ENCODE results near the gene TMED1.

TMED1 gene

GRCh38 chr19:10826231-10826630, 9.8 kb downstream of the TMED1 start:
- Histone ChIP-seq H4K20me1 (ENCODE audit: control insufficient read depth, insufficient read depth, low read depth, low read length) (no peaks in the 10 kb centered on the region), H3K27me3 (ENCODE audit: control insufficient read depth, low read length) (no peaks in the 10 kb centered on the region), H3K79me2 (ENCODE audit: control insufficient read depth, low read length) (no peaks in the 10 kb centered on the region), H3K36me3 (ENCODE audit: control insufficient read depth, low read length) (peaks cover 40% of the 10 kb centered on the region), H3K4me3 (ENCODE audit: low read length) (no peak overlapping the region), H3K4me1 (ENCODE audit: control insufficient read depth, low read length) (no peaks in the 10 kb centered on the region), H3K9me3 (ENCODE audit: control insufficient read depth, insufficient read depth, low read length) (no peaks in the 10 kb centered on the region), H3K9me2 (replicated peaks; ENCODE audit: control insufficient read depth, low read length) (no peaks in the 10 kb centered on the region), H3F3A (ENCODE audit: control insufficient read depth, insufficient read depth) (no peaks in the 10 kb centered on the region), H3K27ac (ENCODE audit: low read depth, low read length) (no peak overlapping the region), H3K4me2 (ENCODE audit: low read length) (no peak overlapping the region)
- TF ChIP-seq EZH2phosphoT487 (IDR thresholded peaks at IDR 0.05; ENCODE audit: borderline replicate concordance, low read length) (no peak), CTCF (IDR thresholded peaks at IDR 0.05; ENCODE audit: low read depth, low read length, poor library complexity, severe bottlenecking) (no peak)

- no peaks in the 10 kb centered on the region for H3K4me1 ChIP-seq (ENCODE audit: control insufficient read depth, low read length)
- no peak overlapping the region for H3K4me3 ChIP-seq (ENCODE audit: low read length)
- no peaks in the 10 kb centered on the region for H3K9me2 ChIP-seq (replicated peaks; ENCODE audit: control insufficient read depth, low read length)
- H3K9me3 ChIP-seq (ENCODE audit: control insufficient read depth, insufficient read depth, low read length): no peaks in the 10 kb centered on the region
- H3K27me3 ChIP-seq (ENCODE audit: control insufficient read depth, low read length): no peaks in the 10 kb centered on the region
- H4K20me1 ChIP-seq (ENCODE audit: control insufficient read depth, insufficient read depth, low read depth, low read length): no peaks in the 10 kb centered on the region
- H3K4me2 ChIP-seq (ENCODE audit: low read length): no peak overlapping the region
- H3K79me2 ChIP-seq (ENCODE audit: control insufficient read depth, low read length): no peaks in the 10 kb centered on the region
- no peaks in the 10 kb centered on the region for H3F3A ChIP-seq (ENCODE audit: control insufficient read depth, insufficient read depth)
- no peak overlapping the region for H3K27ac ChIP-seq (ENCODE audit: low read depth, low read length)
- H3K36me3 ChIP-seq (ENCODE audit: control insufficient read depth, low read length): peaks cover 47% of the 10 kb centered on the region
- TF ChIP-seq CTCF (IDR thresholded peaks at IDR 0.05; ENCODE audit: low read depth, low read length, poor library complexity, severe bottlenecking) (no peak), EZH2phosphoT487 (IDR thresholded peaks at IDR 0.05; ENCODE audit: borderline replicate concordance, low read length) (no peak)
These were observed 12.3 kb downstream of the TMED1 start for GRCh38 chr19:10823690-10824089.

GRCh38 chr19:10820173-10820572, 15.8 kb downstream of the TMED1 start:
- Histone ChIP-seq H3K27ac (ENCODE audit: low read depth, low read length) (no peak overlapping the region), H3K79me2 (ENCODE audit: control insufficient read depth, low read length) (no peaks in the 10 kb centered on the region), H3K9me3 (ENCODE audit: control insufficient read depth, insufficient read depth, low read length) (no peaks in the 10 kb centered on the region), H3K4me2 (ENCODE audit: low read length) (no peak overlapping the region), H3F3A (ENCODE audit: control insufficient read depth, insufficient read depth) (no peaks in the 10 kb centered on the region), H4K20me1 (ENCODE audit: control insufficient read depth, insufficient read depth, low read depth, low read length) (no peaks in the 10 kb centered on the region), H3K4me1 (ENCODE audit: control insufficient read depth, low read length) (no peaks in the 10 kb centered on the region), H3K4me3 (ENCODE audit: low read length) (no peak overlapping the region), H3K27me3 (ENCODE audit: control insufficient read depth, low read length) (no peaks in the 10 kb centered on the region), H3K9me2 (replicated peaks; ENCODE audit: control insufficient read depth, low read length) (no peaks in the 10 kb centered on the region), H3K36me3 (ENCODE audit: control insufficient read depth, low read length) (peaks cover 33% of the 10 kb centered on the region)
- TF ChIP-seq CTCF (IDR thresholded peaks at IDR 0.05; ENCODE audit: low read depth, low read length, poor library complexity, severe bottlenecking) (peak; percentile 58), EZH2phosphoT487 (IDR thresholded peaks at IDR 0.05; ENCODE audit: borderline replicate concordance, low read length) (no peak)
